K562 (cell line): Measurements from ENCODE around the gene SNRNP200. TPM values are rescaled to one million over a fixed set of nuclear protein-coding genes. Genes with fewer than 3 reads are reported as not detected.

Experiments used
- FOSL1 ChIP-seq: fragments of 200-800 bp; sonication (Bioruptor generic); conservative IDR thresholded peaks from 2 replicates; pipeline ENCODE4 v1.6.1; 2016; ENCODE audit warnings: missing genetic modification characterization, missing compliant biosample characterization
- HDAC2 ChIP-seq: fragments of 450-650 bp; IDR thresholded peaks from 2 replicates; pipeline ENCODE4 v1.6.1; 2016; ENCODE audit warnings: mild to moderate bottlenecking
- MEIS2 ChIP-seq: fragments of 450-650 bp; IDR thresholded peaks from 2 replicates; pipeline ENCODE4 v1.6.1; 2014; ENCODE audit warnings: mild to moderate bottlenecking; ENCODE audit not compliant: partially characterized antibody
- PPARD ChIP-seq: fragments of 250-450 bp; sonication (Bioruptor Pico); IDR thresholded peaks from 2 replicates; pipeline ENCODE4 v1.8.0; 2022; ENCODE audit warnings: inconsistent platforms, mild to moderate bottlenecking, moderate library complexity
- TCF3 ChIP-seq: sonication (generic); formaldehyde crosslinking; IDR thresholded peaks from 2 replicates; pipeline ENCODE4 v1.4.0; 2020; ENCODE audit warnings: mild to moderate bottlenecking, missing genetic modification reagents
- XRCC3 ChIP-seq: fragments of 450-650 bp; IDR thresholded peaks from 2 replicates; pipeline ENCODE4 v1.6.1; 2017; ENCODE audit warnings: mild to moderate bottlenecking, moderate library complexity
- XRCC5 ChIP-seq: fragments of 200-400 bp; formaldehyde crosslinking; IDR thresholded peaks from 2 replicates; pipeline ENCODE4 v1.6.1; 2017; ENCODE audit warnings: low read depth, mild to moderate bottlenecking, low read length
- polyA plus RNA-seq, 8 experiments: library from polyadenylated mRNA; depleted of rRNA in 4 of 8; stranded (reverse) in 5 of 8; unstranded in 3 of 8; fragments of >200 nt; fragmentation: Nextera tagmentation in 2 of 8; fragmentation: Illumina TruSeq in 1 of 8; extraction: Ambion mirVana in 2 of 8; extraction: Trizol in 1 of 8; gene quantifications; 2 replicates each; pipeline versions ENCODE4 v1.2.1 to v1.2.3, GENCODE V29; 2011 to 2014; ENCODE audit warnings: inconsistent platforms in 1 of 8, missing spikeins in 1 of 8
- total RNA-seq, 7 experiments: library from RNA; depleted of rRNA in 6 of 7; stranded (reverse); fragments of >200 nt in 6 of 7; fragmentation: Illumina TruSeq in 2 of 7; extraction: Trizol in 2 of 7; gene quantifications; 2 replicates each; pipeline versions ENCODE4 v1.2.1 to v1.2.3, GENCODE V29; 2011 to 2021; ENCODE audit warnings: low replicate concordance in 1 of 7
- TF ChIP-seq, protein P1 (sequence below), 2 experiments: fragments of 450-650 bp; formaldehyde crosslinking in 1 of 2; IDR thresholded peaks; 2 replicates each; pipeline versions ENCODE4 v1.4.0 to v1.6.1; 2014 to 2020; ENCODE audit warnings: mild to moderate bottlenecking in 2 of 2, borderline replicate concordance in 1 of 2, low read depth in 1 of 2
- TF ChIP-seq, protein P2 (sequence below): sonication (generic); formaldehyde crosslinking; IDR thresholded peaks from 2 replicates; pipeline ENCODE4 v1.8.0; 2022; ENCODE audit warnings: mild to moderate bottlenecking, missing genetic modification reagents

Gene SNRNP200
- total and polyA plus RNA-seq, 9 of the 15 experiments (the other 6 are each of a cell fraction or from before 2014, with no cell fraction given): 76.1 to 231 (median 155) TPM

DNA sequence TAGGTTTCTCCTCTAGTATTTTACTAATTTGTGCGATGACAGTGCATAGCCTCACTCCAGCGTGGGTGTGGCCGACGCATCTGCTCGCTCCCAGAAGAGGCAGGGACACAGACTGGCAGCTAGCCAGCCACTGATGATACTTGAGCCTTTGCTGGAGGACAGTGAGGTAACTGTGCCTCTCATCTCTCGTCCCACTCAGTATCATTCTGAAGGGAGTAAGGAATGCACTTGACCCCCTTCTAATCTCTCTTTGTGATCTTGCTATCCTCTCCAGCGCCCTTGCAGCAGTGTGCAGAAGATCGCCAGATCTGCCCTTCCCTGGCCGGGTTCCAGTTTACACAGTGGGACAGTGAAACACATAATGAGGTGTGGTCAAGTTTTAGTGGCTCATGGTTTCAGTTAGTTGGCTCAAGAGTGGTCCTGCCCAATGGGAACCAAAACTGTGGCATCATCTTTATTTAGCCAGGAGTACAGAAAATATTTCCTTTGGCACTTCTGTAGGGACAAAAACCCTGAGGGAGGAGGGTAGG, 47.8 kb upstream of the SNRNP200 start (continued):
- TF ChIP-seq, protein P1, sequence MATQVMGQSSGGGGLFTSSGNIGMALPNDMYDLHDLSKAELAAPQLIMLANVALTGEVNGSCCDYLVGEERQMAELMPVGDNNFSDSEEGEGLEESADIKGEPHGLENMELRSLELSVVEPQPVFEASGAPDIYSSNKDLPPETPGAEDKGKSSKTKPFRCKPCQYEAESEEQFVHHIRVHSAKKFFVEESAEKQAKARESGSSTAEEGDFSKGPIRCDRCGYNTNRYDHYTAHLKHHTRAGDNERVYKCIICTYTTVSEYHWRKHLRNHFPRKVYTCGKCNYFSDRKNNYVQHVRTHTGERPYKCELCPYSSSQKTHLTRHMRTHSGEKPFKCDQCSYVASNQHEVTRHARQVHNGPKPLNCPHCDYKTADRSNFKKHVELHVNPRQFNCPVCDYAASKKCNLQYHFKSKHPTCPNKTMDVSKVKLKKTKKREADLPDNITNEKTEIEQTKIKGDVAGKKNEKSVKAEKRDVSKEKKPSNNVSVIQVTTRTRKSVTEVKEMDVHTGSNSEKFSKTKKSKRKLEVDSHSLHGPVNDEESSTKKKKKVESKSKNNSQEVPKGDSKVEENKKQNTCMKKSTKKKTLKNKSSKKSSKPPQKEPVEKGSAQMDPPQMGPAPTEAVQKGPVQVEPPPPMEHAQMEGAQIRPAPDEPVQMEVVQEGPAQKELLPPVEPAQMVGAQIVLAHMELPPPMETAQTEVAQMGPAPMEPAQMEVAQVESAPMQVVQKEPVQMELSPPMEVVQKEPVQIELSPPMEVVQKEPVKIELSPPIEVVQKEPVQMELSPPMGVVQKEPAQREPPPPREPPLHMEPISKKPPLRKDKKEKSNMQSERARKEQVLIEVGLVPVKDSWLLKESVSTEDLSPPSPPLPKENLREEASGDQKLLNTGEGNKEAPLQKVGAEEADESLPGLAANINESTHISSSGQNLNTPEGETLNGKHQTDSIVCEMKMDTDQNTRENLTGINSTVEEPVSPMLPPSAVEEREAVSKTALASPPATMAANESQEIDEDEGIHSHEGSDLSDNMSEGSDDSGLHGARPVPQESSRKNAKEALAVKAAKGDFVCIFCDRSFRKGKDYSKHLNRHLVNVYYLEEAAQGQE (IDR thresholded peaks at IDR 0.05; ENCODE audit: borderline replicate concordance): no peak; the same call in 1 of the 2 replicates
- TF ChIP-seq, protein P1 (CRISPR knock-in tag; IDR thresholded peaks at IDR 0.05; ENCODE audit: low read depth): no peak
- TF ChIP-seq HDAC2: peak; percentile 27; the same call in 1 of the 2 replicates
- TF ChIP-seq XRCC5: no peak
- peak; percentile 53; the same call in 1 of the 2 replicates for TF ChIP-seq FOSL1 (tag)
- TF ChIP-seq MEIS2: peak; percentile 23
- TF ChIP-seq PPARD: no peak
- peak; percentile 7; the same call in 1 of the 2 replicates for TF ChIP-seq TCF3
- TF ChIP-seq XRCC3: no peak
- TF ChIP-seq, protein P2, sequence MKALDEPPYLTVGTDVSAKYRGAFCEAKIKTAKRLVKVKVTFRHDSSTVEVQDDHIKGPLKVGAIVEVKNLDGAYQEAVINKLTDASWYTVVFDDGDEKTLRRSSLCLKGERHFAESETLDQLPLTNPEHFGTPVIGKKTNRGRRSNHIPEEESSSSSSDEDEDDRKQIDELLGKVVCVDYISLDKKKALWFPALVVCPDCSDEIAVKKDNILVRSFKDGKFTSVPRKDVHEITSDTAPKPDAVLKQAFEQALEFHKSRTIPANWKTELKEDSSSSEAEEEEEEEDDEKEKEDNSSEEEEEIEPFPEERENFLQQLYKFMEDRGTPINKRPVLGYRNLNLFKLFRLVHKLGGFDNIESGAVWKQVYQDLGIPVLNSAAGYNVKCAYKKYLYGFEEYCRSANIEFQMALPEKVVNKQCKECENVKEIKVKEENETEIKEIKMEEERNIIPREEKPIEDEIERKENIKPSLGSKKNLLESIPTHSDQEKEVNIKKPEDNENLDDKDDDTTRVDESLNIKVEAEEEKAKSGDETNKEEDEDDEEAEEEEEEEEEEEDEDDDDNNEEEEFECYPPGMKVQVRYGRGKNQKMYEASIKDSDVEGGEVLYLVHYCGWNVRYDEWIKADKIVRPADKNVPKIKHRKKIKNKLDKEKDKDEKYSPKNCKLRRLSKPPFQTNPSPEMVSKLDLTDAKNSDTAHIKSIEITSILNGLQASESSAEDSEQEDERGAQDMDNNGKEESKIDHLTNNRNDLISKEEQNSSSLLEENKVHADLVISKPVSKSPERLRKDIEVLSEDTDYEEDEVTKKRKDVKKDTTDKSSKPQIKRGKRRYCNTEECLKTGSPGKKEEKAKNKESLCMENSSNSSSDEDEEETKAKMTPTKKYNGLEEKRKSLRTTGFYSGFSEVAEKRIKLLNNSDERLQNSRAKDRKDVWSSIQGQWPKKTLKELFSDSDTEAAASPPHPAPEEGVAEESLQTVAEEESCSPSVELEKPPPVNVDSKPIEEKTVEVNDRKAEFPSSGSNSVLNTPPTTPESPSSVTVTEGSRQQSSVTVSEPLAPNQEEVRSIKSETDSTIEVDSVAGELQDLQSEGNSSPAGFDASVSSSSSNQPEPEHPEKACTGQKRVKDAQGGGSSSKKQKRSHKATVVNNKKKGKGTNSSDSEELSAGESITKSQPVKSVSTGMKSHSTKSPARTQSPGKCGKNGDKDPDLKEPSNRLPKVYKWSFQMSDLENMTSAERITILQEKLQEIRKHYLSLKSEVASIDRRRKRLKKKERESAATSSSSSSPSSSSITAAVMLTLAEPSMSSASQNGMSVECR (CRISPR knock-in tag): no peak
